OCI-M2 (cell line): Measurements from ENCODE around the gene C2.
"Not testable (repeated sequence)": the region's sequence is repeated elsewhere in the genome, so short reads cannot be mapped to it uniquely, and the experiment has no call there.

Experiments used
- DNase-seq: peaks from one replicate; lab custom pipeline; 2025; ENCODE audit not compliant: unreplicated experiment; lab: John Stamatoyannopoulos, UW

Gene C2

GRCh38 chr6:31920811-31921210 is 6.7 kb upstream of the C2 start:
- no peak for DNase-seq

- no peak for DNase-seq
Measured at GRCh38 chr6:31922942-31923341, 4.6 kb upstream of the C2 start.

GRCh38 chr6:31927863-31928671 is 550 bp downstream of the C2 start:
- DNase-seq: no peak

GRCh38 chr6:31928672-31928939 is 1.1 kb downstream of the C2 start:
- DNase-seq: no peak

GRCh38 chr6:31930962-31931361 is 3.4 kb downstream of the C2 start:
- DNase-seq: no peak

GRCh38 chr6:31932137-31932536 is 4.6 kb downstream of the C2 start:
- not testable (repeated sequence) for DNase-seq

- no peak for DNase-seq
Measured at GRCh38 chr6:31933537-31933936, 6.0 kb downstream of the C2 start.

GRCh38 chr6:31935021-31935420 is 7.5 kb downstream of the C2 start:
- DNase-seq: no peak

GRCh38 chr6:31935823-31936222 is 8.3 kb downstream of the C2 start:
- DNase-seq: no peak

- DNase-seq: no peak
Measured at GRCh38 chr6:31940256-31940664, 12.7 kb downstream of the C2 start.

GRCh38 chr6:31943742-31944141 is 16.2 kb downstream of the C2 start:
- no peak for DNase-seq

GRCh38 chr6:31945154-31945506 is 17.6 kb downstream of the C2 start:
- no peak for DNase-seq

- DNase-seq: no peak
Measured at GRCh38 chr6:31945507-31946369, 18.2 kb downstream of the C2 start, which contains the start of gene CFB. TSS of gene CFB (plus strand) at chr6:31946095. CDS start at chr6:31946222, 127 bp downstream.

- DNase-seq: no peak
Measured at GRCh38 chr6:31946370-31946885, 18.9 kb downstream of the C2 start.

- no peak for DNase-seq
Measured at GRCh38 chr6:31947070-31947675, 19.7 kb downstream of the C2 start.

GRCh38 chr6:31947864-31948263 is 20.3 kb downstream of the C2 start:
- DNase-seq: no peak

- DNase-seq: no peak
Measured at GRCh38 chr6:31948306-31948705, 20.8 kb downstream of the C2 start.

GRCh38 chr6:31948753-31949413 is 21.4 kb downstream of the C2 start:
- no peak for DNase-seq

GRCh38 chr6:31949926-31950548 is 22.5 kb downstream of the C2 start:
- DNase-seq: no peak

GRCh38 chr6:31952140-31952805 is 24.8 kb downstream of the C2 start:
- no peak for DNase-seq
